ENCODE data around the gene MYL10.

MYL10 gene

DNA sequence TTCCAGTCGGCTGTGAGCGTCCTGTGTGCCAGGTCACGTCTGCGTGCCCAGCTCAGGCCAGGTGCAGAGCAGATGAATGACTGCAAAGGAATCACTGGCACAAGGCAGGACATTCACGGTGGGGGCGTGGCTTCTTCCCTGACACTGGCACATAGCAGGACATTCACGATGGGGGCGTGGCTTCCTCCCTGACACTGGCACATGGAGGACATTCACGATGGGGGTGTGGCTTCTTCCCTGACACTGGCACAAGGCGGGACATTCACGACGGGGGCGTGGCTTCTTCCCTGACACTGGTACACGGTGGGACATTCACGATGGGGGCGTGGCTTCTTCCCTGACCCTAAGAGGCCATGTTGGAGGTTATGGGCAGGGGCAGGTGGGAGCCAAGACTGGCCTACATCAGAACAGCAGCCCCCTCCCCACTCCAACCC is 64.3 kb downstream of the MYL10 start:
- no peaks in the 10 kb centered on the region for H3K4me1 ChIP-seq (ENCODE audit: control insufficient read depth, insufficient read depth, low read length)
- no peak overlapping the region for H3K4me3 ChIP-seq (ENCODE audit: low read length)
- H3K27me3 ChIP-seq (ENCODE audit: control insufficient read depth, insufficient read depth, low read length), result no peaks in the 10 kb centered on the region

DNA sequence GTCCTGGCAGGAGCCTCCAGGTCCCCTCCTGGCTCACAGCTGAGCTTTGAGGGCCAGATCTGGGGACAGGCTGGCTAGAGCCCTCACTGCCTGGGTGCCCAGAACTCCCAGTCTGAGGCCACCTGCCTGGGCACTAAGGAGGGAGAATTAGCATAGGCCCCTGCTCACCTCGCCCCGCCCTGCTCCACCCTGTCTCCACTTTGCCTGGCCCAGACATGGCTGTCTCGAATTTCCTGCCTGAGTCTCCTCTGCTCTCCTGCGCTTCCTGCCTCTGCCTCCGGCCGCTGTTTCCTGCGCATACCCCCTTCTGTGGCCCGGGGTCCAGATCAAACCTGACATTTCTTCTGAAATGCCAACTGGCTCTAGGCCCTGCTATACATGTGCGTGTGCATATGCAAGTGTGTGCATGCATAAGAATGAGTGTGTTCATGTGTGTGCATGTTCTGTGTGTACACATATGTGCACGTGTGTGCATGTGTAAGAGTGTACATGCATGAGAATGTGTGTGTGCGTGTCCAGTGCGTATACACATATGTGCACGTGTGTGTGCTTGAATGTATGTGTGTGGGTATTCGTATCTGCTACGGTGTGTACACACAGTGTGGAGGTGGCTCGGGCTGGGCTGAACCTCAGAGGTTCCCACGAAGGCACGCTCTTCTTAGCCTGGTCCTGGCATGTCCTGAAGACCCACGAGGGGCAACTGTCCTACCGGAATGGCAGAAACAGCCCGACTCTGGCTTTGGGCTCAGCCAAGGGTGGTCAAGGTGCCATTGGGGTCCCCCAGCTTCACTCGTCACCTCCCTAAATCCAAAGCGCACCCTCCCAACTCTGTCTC is 64.9 kb downstream of the MYL10 start:
- Histone ChIP-seq H3K4me3 (ENCODE audit: low read length) (no peak overlapping the region), H3K27ac (ENCODE audit: low read depth, low read length) (no peak overlapping the region), H3K36me3 (ENCODE audit: control insufficient read depth, insufficient read depth, low read length) (no peaks in the 10 kb centered on the region), H3K9ac (ENCODE audit: low read length) (no peak overlapping the region), H3K27me3 (ENCODE audit: control insufficient read depth, insufficient read depth, low read length) (no peaks in the 10 kb centered on the region), H3K4me1 (ENCODE audit: control insufficient read depth, insufficient read depth, low read length) (no peaks in the 10 kb centered on the region)

More for the DNA sequence above, 64.3 kb downstream of the MYL10 start:
- Histone ChIP-seq H3K9ac (ENCODE audit: low read length) (no peak overlapping the region), H3K27ac (ENCODE audit: low read depth, low read length) (no peak overlapping the region), H3K36me3 (ENCODE audit: control insufficient read depth, insufficient read depth, low read length) (no peaks in the 10 kb centered on the region)
